Measurements from ENCODE around the gene KCNF1. TPM values are rescaled to one million over a fixed set of nuclear protein-coding genes. Genes with fewer than 3 reads are reported as not detected.

The KCNF1 gene
- total RNA-seq, 1 experiment from 2014 or later, result 3.2 TPM

- no peaks in the 10 kb centered on the region for H3K79me2 ChIP-seq (ENCODE audit: insufficient read depth, low read length)
- no peak for DNase-seq
- no peak overlapping the region for H3K4ac ChIP-seq (ENCODE audit: low read depth, low read length)
- H2BK5ac ChIP-seq (ENCODE audit: insufficient read length, low read length), result no peak overlapping the region
- H2AK5ac ChIP-seq (ENCODE audit: insufficient read length, low read length), result no peak overlapping the region
- no peak overlapping the region for H3K23ac ChIP-seq (ENCODE audit: insufficient read length, low read depth, low read length)
- Mint-ChIP-seq H3K4me3 (no peak overlapping the region), H3K27me3 (ENCODE audit: low read depth) (peaks cover 3% of the 10 kb centered on the region; the same call in 1 of the 2 replicates), H3K36me3 (ENCODE audit: insufficient read depth in 1 of 3, low read depth in 3 of 3) (peaks cover 0 to 2% (median 0%) of the 10 kb centered on the region in 3 experiments; a peak in 1 of 7 replicates), H3K27ac (peak overlapping the region in 1 of 3 experiments; percentile 62; a peak in 2 of 7 replicates), H3K9me3 (no peaks in the 10 kb centered on the region; a peak in 1 of 5 replicates), H3K4me1 (peaks cover 33 to 37% of the 10 kb centered on the region in 2 experiments)
- no peak overlapping the region for H3T11ph ChIP-seq (ENCODE audit: low read length)
- no peak overlapping the region for H2BK12ac ChIP-seq (ENCODE audit: insufficient read length, low read depth, low read length)
- no peak overlapping the region for H3K18ac ChIP-seq (ENCODE audit: insufficient read length, low read depth, low read length)
- H3K14ac ChIP-seq (ENCODE audit: insufficient read depth, low read length), result no peak overlapping the region
- no peak overlapping the region for H3K56ac ChIP-seq (ENCODE audit: insufficient read length, low read depth, low read length)
- no peaks in the 10 kb centered on the region for H3K9me3 ChIP-seq (ENCODE audit: control insufficient read depth, low read depth, low read length)
- H3K27ac ChIP-seq (ENCODE audit: insufficient read length, low read depth, low read length), result no peak overlapping the region
- H4K8ac ChIP-seq (replicated peaks; ENCODE audit: insufficient read length, low read depth, low read length), result no peak overlapping the region
- no peaks in the 10 kb centered on the region for H4K20me1 ChIP-seq (ENCODE audit: control insufficient read depth, insufficient read depth, insufficient read length)
- no peak for TF ChIP-seq CTCF (conservative IDR thresholded peaks at IDR 0.05)
- no peak overlapping the region for H2BK20ac ChIP-seq (ENCODE audit: low read depth, low read length, poor library complexity, severe bottlenecking)
- H3K4me2 ChIP-seq (ENCODE audit: insufficient read depth, insufficient read length, low read length), result no peak overlapping the region
- no peaks in the 10 kb centered on the region for H3K79me1 ChIP-seq (ENCODE audit: insufficient read depth, low read depth, low read length, poor library complexity, severe bottlenecking)
- no peak overlapping the region for H2AFZ ChIP-seq (ENCODE audit: low read length)
- no peaks in the 10 kb centered on the region for H3K23me2 ChIP-seq (ENCODE audit: insufficient read length, low read depth, low read length, poor library complexity, severe bottlenecking)
- no peak overlapping the region for H3K9ac ChIP-seq (ENCODE audit: extremely low read depth, insufficient read length, low read length)
- WGBS (ENCODE audit: extremely low coverage, insufficient read length, low lambda C conversion rate), result no CpG with 5 or more reads among the region's 17 CpGs
- no peak overlapping the region for H2BK120ac ChIP-seq (ENCODE audit: low read depth, low read length, poor library complexity, severe bottlenecking)
- H3K27me3 ChIP-seq (ENCODE audit: insufficient read depth, low read length), result no peaks in the 10 kb centered on the region
- peaks cover 5% of the 10 kb centered on the region; the same call in 1 of the 2 replicates for H3K4me1 ChIP-seq (ENCODE audit: insufficient read depth, low read length)
- H4K5ac ChIP-seq (ENCODE audit: insufficient read length, low read depth, low read length), result no peak overlapping the region
- H4K91ac ChIP-seq (ENCODE audit: insufficient read length, low read depth, low read length), result no peak overlapping the region
- no peak overlapping the region for H2BK15ac ChIP-seq (ENCODE audit: low read depth, low read length)
Observed at GRCh38 chr2:10932345-10933151, 20.8 kb downstream of the KCNF1 start.

Measured in H9 (cell line).